ENCODE results near the gene KRTAP9-1.

DNA sequence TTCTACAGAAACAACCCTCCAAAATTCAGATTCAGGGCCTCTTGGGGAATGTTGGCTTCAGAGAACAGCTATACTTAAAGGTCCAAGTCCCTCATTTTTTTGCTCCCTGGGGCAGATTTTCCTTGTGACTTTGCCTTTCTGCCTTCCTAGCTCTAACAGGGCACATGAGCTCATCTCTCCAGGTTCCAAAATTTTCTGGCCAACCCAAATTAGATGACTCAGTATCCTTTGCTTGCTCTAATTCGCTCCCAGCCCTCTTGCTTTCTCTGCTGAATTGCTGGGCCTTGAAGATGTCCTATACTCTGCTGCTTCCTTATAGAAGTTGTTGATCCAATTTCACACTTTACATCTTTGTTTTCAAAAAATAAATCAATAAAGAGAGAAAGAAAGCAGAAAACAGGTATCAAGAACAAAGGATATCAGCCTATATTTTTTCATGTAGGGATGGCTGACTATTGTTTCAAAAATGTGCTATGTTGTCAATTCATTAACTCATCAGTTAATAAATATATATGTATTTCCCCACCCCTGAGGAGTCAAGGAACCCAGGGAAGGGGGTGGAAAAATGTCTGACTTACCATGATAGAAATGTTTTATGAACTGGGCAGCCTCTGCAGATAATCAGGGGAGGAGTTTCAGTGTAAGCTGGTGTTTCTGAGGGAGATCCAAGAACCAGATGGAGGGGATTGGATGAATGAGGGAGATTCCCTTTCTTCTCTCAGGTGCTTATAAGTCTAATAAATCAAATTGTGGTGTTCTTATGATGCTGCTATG is 10.7 kb upstream of the KRTAP9-1 start:
- TF ChIP-seq, protein P1, sequence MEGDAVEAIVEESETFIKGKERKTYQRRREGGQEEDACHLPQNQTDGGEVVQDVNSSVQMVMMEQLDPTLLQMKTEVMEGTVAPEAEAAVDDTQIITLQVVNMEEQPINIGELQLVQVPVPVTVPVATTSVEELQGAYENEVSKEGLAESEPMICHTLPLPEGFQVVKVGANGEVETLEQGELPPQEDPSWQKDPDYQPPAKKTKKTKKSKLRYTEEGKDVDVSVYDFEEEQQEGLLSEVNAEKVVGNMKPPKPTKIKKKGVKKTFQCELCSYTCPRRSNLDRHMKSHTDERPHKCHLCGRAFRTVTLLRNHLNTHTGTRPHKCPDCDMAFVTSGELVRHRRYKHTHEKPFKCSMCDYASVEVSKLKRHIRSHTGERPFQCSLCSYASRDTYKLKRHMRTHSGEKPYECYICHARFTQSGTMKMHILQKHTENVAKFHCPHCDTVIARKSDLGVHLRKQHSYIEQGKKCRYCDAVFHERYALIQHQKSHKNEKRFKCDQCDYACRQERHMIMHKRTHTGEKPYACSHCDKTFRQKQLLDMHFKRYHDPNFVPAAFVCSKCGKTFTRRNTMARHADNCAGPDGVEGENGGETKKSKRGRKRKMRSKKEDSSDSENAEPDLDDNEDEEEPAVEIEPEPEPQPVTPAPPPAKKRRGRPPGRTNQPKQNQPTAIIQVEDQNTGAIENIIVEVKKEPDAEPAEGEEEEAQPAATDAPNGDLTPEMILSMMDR (IDR thresholded peaks at IDR 0.05; ENCODE audit: low read depth, low read length, missing input control): no peak
- TF ChIP-seq GABPA (IDR thresholded peaks at IDR 0.05 in 1 of 2, conservative IDR thresholded peaks at IDR 0.05 in 1 of 2) (no peak), TAF1 (conservative IDR thresholded peaks at IDR 0.05) (no peak), SP1 (IDR thresholded peaks at IDR 0.05) (no peak), HNF4G (IDR thresholded peaks at IDR 0.05) (no peak)
- TF ChIP-seq, protein P2, sequence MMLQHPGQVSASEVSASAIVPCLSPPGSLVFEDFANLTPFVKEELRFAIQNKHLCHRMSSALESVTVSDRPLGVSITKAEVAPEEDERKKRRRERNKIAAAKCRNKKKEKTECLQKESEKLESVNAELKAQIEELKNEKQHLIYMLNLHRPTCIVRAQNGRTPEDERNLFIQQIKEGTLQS (IDR thresholded peaks at IDR 0.05): no peak
